Trophoblast cell (in vitro differentiated cells and primary cell): ENCODE measurements around the gene FKBP15.

ENCODE experiments used
- DNase-seq, 2 donors: peaks; one replicate each; pipeline ENCODE4 v3.0.0-alpha.2; 2016
- H2AFZ ChIP-seq: 2 replicates; pipeline ENCODE4 v1.6.1; 2013; ENCODE audit warnings: low read length, moderate library complexity, mild to moderate bottlenecking; ENCODE audit not compliant: insufficient read depth, poor library complexity
- H2AK5ac ChIP-seq: 2 replicates; pipeline ENCODE4 v1.6.1; 2013; ENCODE audit warnings: mild to moderate bottlenecking, low read length
- H2BK120ac ChIP-seq: 2 replicates; pipeline ENCODE4 v1.6.1; 2013; ENCODE audit warnings: low read length, mild to moderate bottlenecking, moderate library complexity; ENCODE audit not compliant: insufficient read depth, poor library complexity
- H2BK12ac ChIP-seq: 2 replicates; pipeline ENCODE4 v1.6.1; 2013; ENCODE audit warnings: mild to moderate bottlenecking, low read length, moderate library complexity
- H2BK5ac ChIP-seq: 2 replicates; pipeline ENCODE4 v1.6.1; 2013; ENCODE audit warnings: low read length, low read depth, moderate library complexity, mild to moderate bottlenecking; ENCODE audit not compliant: poor library complexity
- H3K14ac ChIP-seq: 2 replicates; pipeline ENCODE4 v1.6.1; 2013; ENCODE audit warnings: mild to moderate bottlenecking, low read length
- H3K18ac ChIP-seq: 2 replicates; pipeline ENCODE4 v1.6.1; 2013; ENCODE audit warnings: mild to moderate bottlenecking, low read length
- H3K23ac ChIP-seq: 2 replicates; pipeline ENCODE4 v1.6.1; 2013; ENCODE audit warnings: low read length
- H3K27ac ChIP-seq: 2 replicates; pipeline ENCODE4 v1.5.1; 2013; ENCODE audit warnings: low read depth, mild to moderate bottlenecking, inconsistent platforms, low read length, moderate library complexity
- H3K27me3 ChIP-seq: 2 replicates; pipeline ENCODE4 v1.6.1; 2013; ENCODE audit warnings: inconsistent platforms, mild to moderate bottlenecking, low read length, moderate library complexity; ENCODE audit not compliant: insufficient read depth
- H3K36me3 ChIP-seq, 2 experiments: 1 replicate in 1 of 2; 2 replicates in 1 of 2; pipeline ENCODE4 v1.6.1; 2013; ENCODE audit warnings: low read length in 2 of 2, mild to moderate bottlenecking in 2 of 2, moderate library complexity in 1 of 2; ENCODE audit not compliant: insufficient read depth in 2 of 2, control insufficient read depth in 1 of 2
- H3K4ac ChIP-seq: 2 replicates; pipeline ENCODE4 v1.6.1; 2013; ENCODE audit warnings: low read depth, mild to moderate bottlenecking, low read length, moderate library complexity
- H3K4me1 ChIP-seq, 2 experiments: 1 replicate in 1 of 2; 2 replicates in 1 of 2; pipeline ENCODE4 v1.6.1; 2013; ENCODE audit warnings: low read length in 2 of 2, mild to moderate bottlenecking in 2 of 2, moderate library complexity in 1 of 2; ENCODE audit not compliant: insufficient read depth in 2 of 2, control insufficient read depth in 1 of 2
- H3K4me2 ChIP-seq: 2 replicates; pipeline ENCODE4 v1.6.1; 2013; ENCODE audit warnings: inconsistent platforms, mild to moderate bottlenecking, low read length, moderate library complexity
- H3K4me3 ChIP-seq: 2 replicates; pipeline ENCODE4 v1.5.1; 2013; ENCODE audit warnings: mild to moderate bottlenecking, low read depth, low read length, inconsistent platforms
- H3K79me1 ChIP-seq: one replicate; pipeline ENCODE4 v1.6.1; 2013; ENCODE audit warnings: low read length
- H3K79me2 ChIP-seq: 2 replicates; pipeline ENCODE4 v1.6.1; 2013; ENCODE audit warnings: low read length, mild to moderate bottlenecking; ENCODE audit not compliant: control insufficient read depth, insufficient read depth, poor library complexity
- H3K9ac ChIP-seq: 2 replicates; pipeline ENCODE4 v1.6.1; 2013; ENCODE audit warnings: mild to moderate bottlenecking, low read length
- H3K9me3 ChIP-seq: 2 replicates; pipeline ENCODE4 v1.6.1; 2013; ENCODE audit warnings: low read depth, mild to moderate bottlenecking, control low read depth, inconsistent platforms, low read length; ENCODE audit not compliant: insufficient read depth
- H4K12ac ChIP-seq: 2 replicates; pipeline ENCODE4 v1.6.1; 2013; ENCODE audit warnings: low read depth, mild to moderate bottlenecking, low read length, moderate library complexity
- H4K8ac ChIP-seq: 2 replicates; pipeline ENCODE4 v1.6.1; 2013; ENCODE audit warnings: low read depth, mild to moderate bottlenecking, low read length, moderate library complexity
- H4K91ac ChIP-seq: one replicate; pipeline ENCODE4 v1.6.1; 2013; ENCODE audit warnings: low read depth, mild to moderate bottlenecking, low read length, moderate library complexity
- WGBS: extraction: QIAGEN DNeasy Blood & Tissue Kit; methylation state at CpG from one replicate; pipeline ENCODE4 v1.1.7; 2013; ENCODE audit warnings: missing lambda C conversion rate; ENCODE audit not compliant: insufficient read length, insufficient coverage; ENCODE audit errors: extremely low coverage; 5-methylcytosine and 5-hydroxymethylcytosine counted together

The FKBP15 gene

GRCh38 chr9:113241161-113241560, 20.1 kb upstream of the FKBP15 start:
- Histone ChIP-seq H3K23ac (no peak overlapping the region), H3K79me2 (no peaks in the 10 kb centered on the region), H3K9me3 (no peaks in the 10 kb centered on the region), H3K9ac (no peak overlapping the region), H2AFZ (no peak overlapping the region), H3K4me2 (no peak overlapping the region), H4K8ac (no peak overlapping the region), H4K91ac (no peak overlapping the region), H3K4ac (no peak overlapping the region), H3K79me1 (no peaks in the 10 kb centered on the region), H2AK5ac (no peak overlapping the region), H3K4me1 (no peaks in the 10 kb centered on the region), H3K14ac (no peak overlapping the region), H2BK120ac (no peak overlapping the region), H3K18ac (no peak overlapping the region), H2BK12ac (no peak overlapping the region), H4K12ac (no peak overlapping the region), H3K36me3 (no peaks in the 10 kb centered on the region), H3K27ac (no peak overlapping the region), H2BK5ac (no peak overlapping the region), H3K4me3 (no peak overlapping the region), H3K27me3 (no peaks in the 10 kb centered on the region)
- peak in 1 of 2 donors; percentile 57 for DNase-seq
- WGBS: no CpG with 5 or more reads among the region's 2 CpGs

GRCh38 chr9:113238859-113239232, 17.8 kb upstream of the FKBP15 start:
- Histone ChIP-seq H2BK120ac (no peak overlapping the region), H3K27ac (no peak overlapping the region), H3K18ac (no peak overlapping the region), H3K4me1 (no peaks in the 10 kb centered on the region), H3K23ac (no peak overlapping the region), H3K36me3 (no peaks in the 10 kb centered on the region), H4K91ac (no peak overlapping the region), H2BK5ac (no peak overlapping the region), H2AFZ (no peak overlapping the region), H4K12ac (no peak overlapping the region), H3K9ac (no peak overlapping the region), H2AK5ac (no peak overlapping the region), H3K14ac (no peak overlapping the region), H2BK12ac (no peak overlapping the region), H3K79me1 (no peaks in the 10 kb centered on the region), H3K79me2 (no peaks in the 10 kb centered on the region), H4K8ac (no peak overlapping the region), H3K9me3 (no peaks in the 10 kb centered on the region), H3K27me3 (no peaks in the 10 kb centered on the region), H3K4me3 (no peak overlapping the region), H3K4me2 (no peak overlapping the region), H3K4ac (no peak overlapping the region)
- no CpG with 5 or more reads among the region's 4 CpGs for WGBS
- no peak for DNase-seq

GRCh38 chr9:113238202-113238858, 17.3 kb upstream of the FKBP15 start:
- no peak overlapping the region for H3K4me3 ChIP-seq
- no peak overlapping the region for H3K9ac ChIP-seq
- H4K12ac ChIP-seq: no peak overlapping the region
- H3K27ac ChIP-seq: no peak overlapping the region
- H2BK120ac ChIP-seq: no peak overlapping the region
- no peak for DNase-seq
- H3K79me1 ChIP-seq: no peaks in the 10 kb centered on the region
- H3K27me3 ChIP-seq: no peaks in the 10 kb centered on the region
- no peak overlapping the region for H4K8ac ChIP-seq
- H2BK12ac ChIP-seq: no peak overlapping the region
- no peaks in the 10 kb centered on the region for H3K79me2 ChIP-seq
- H3K23ac ChIP-seq: no peak overlapping the region
- no peak overlapping the region for H2AK5ac ChIP-seq
- H3K14ac ChIP-seq: no peak overlapping the region
- no peaks in the 10 kb centered on the region for H3K9me3 ChIP-seq
- no CpG with 5 or more reads among the region's 10 CpGs for WGBS
- no peak overlapping the region for H2AFZ ChIP-seq
- no peak overlapping the region for H3K4ac ChIP-seq
- no peaks in the 10 kb centered on the region for H3K4me1 ChIP-seq
- no peak overlapping the region for H3K18ac ChIP-seq
- H4K91ac ChIP-seq: no peak overlapping the region
- no peaks in the 10 kb centered on the region for H3K36me3 ChIP-seq
- H3K4me2 ChIP-seq: no peak overlapping the region
- H2BK5ac ChIP-seq: no peak overlapping the region

DNA sequence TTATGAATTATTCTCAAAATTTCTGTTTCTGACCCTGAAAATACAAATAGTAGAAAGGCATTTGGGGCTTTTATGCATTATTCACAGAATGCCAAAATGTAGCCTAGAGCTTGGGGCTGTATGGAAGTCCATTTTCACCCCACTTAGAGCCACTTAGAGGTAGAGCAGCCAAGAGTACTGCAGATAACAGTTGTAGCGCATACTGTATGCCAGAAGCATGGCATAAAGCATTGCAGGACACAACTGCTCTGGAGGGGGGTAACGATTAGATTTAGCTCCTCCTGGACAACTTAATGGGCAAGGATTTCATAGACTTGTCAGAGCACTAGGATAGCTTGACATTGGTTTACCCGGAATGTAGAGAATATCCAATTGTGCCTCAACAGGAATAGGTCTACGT, 15.9 kb upstream of the FKBP15 start:
- no peaks in the 10 kb centered on the region for H3K79me2 ChIP-seq
- H4K12ac ChIP-seq: no peak overlapping the region
- H2BK5ac ChIP-seq: no peak overlapping the region
- no peak overlapping the region for H3K27ac ChIP-seq
- H2BK12ac ChIP-seq: no peak overlapping the region
- H3K27me3 ChIP-seq: no peaks in the 10 kb centered on the region
- H3K18ac ChIP-seq: no peak overlapping the region
- H3K9ac ChIP-seq: peak overlapping the region; percentile 59
- H4K8ac ChIP-seq: no peak overlapping the region
- H4K91ac ChIP-seq: no peak overlapping the region
- no peaks in the 10 kb centered on the region for H3K79me1 ChIP-seq
- no peak overlapping the region for H3K4me3 ChIP-seq
- no CpG with 5 or more reads among the region's 4 CpGs for WGBS
- peak overlapping the region; percentile 29 for H3K4me2 ChIP-seq
- H3K23ac ChIP-seq: peak overlapping the region; percentile 76
- H3K4ac ChIP-seq: no peak overlapping the region
- no peaks in the 10 kb centered on the region for H3K4me1 ChIP-seq
- no peaks in the 10 kb centered on the region for H3K9me3 ChIP-seq
- no peak overlapping the region for H3K14ac ChIP-seq
- H3K36me3 ChIP-seq: no peaks in the 10 kb centered on the region
- DNase-seq: no peak
- H2AK5ac ChIP-seq: no peak overlapping the region
- H2AFZ ChIP-seq: no peak overlapping the region
- H2BK120ac ChIP-seq: no peak overlapping the region
